Measurements from ENCODE around the gene RETNLB. TPM values are rescaled to one million over a fixed set of nuclear protein-coding genes. Genes with fewer than 3 reads are reported as not detected.

Gene RETNLB
- total and polyA plus RNA-seq, 4 donors, result not detected

DNA sequence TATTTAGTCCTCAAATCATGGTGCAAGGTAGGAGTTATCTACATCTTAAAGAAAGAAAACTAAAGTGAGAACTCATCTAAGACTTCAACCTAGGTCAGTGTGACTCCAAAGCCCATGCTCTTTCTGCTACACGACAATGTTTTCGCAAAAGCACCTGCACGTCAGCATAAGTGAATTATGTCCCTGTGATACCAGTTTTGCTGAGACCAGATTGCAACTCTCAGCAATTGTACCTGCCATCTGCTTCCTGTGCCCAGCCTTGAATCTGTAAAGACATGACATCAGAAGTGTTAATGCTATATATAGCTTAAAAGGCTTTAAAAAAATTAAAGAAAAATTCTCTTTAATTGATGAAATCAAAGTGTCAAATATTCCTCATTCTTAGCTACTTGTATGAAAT, 43.4 kb downstream of the RETNLB start:
- Histone ChIP-seq H3K27ac (ENCODE audit: low read depth in 1 of 2, low read length in 2 of 2) (no peak overlapping the region), H3K36me3 (ENCODE audit: control insufficient read depth in 4 of 4, insufficient read depth in 3 of 4, low read depth in 1 of 4, low read length in 3 of 4) (no peaks in the 10 kb centered on the region), H3K4me3 (ENCODE audit: low read depth in 1 of 3, low read length in 3 of 3) (no peak overlapping the region), H3K27me3 (ENCODE audit: control insufficient read depth in 4 of 4, insufficient read depth in 4 of 4, low read length in 3 of 4) (peaks cover 0 to 3% (median 0%) of the 10 kb centered on the region in 4 donors), H3K9me3 (ENCODE audit: control insufficient read depth in 4 of 4, low read length in 3 of 4) (peaks cover 0 to 5% (median 0%) of the 10 kb centered on the region in 4 donors), H3K9ac (ENCODE audit: low read depth in 1 of 2, low read length in 2 of 2) (no peak overlapping the region), H3K4me1 (ENCODE audit: control insufficient read depth in 4 of 4, insufficient read depth in 4 of 4, low read length in 3 of 4) (no peaks in the 10 kb centered on the region)
- DNase-seq (ENCODE audit: low spot score), result no peak
- WGBS, result 84% methylated on average over 3 of the region's 3 CpGs
- TF ChIP-seq HNF4A (conservative IDR thresholded peaks at IDR 0.05) (no peak), HNF4G (IDR thresholded peaks at IDR 0.05) (no peak), NR2F2 (IDR thresholded peaks at IDR 0.05) (no peak), GABPA (IDR thresholded peaks at IDR 0.05 in 1 of 2, conservative IDR thresholded peaks at IDR 0.05 in 1 of 2) (no peak), SP1 (IDR thresholded peaks at IDR 0.05) (no peak), TAF1 (conservative IDR thresholded peaks at IDR 0.05) (no peak), RAD21 (IDR thresholded peaks at IDR 0.05) (no peak)
- TF ChIP-seq, protein P1, sequence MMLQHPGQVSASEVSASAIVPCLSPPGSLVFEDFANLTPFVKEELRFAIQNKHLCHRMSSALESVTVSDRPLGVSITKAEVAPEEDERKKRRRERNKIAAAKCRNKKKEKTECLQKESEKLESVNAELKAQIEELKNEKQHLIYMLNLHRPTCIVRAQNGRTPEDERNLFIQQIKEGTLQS (IDR thresholded peaks at IDR 0.05), result no peak
- TF ChIP-seq, protein P2, sequence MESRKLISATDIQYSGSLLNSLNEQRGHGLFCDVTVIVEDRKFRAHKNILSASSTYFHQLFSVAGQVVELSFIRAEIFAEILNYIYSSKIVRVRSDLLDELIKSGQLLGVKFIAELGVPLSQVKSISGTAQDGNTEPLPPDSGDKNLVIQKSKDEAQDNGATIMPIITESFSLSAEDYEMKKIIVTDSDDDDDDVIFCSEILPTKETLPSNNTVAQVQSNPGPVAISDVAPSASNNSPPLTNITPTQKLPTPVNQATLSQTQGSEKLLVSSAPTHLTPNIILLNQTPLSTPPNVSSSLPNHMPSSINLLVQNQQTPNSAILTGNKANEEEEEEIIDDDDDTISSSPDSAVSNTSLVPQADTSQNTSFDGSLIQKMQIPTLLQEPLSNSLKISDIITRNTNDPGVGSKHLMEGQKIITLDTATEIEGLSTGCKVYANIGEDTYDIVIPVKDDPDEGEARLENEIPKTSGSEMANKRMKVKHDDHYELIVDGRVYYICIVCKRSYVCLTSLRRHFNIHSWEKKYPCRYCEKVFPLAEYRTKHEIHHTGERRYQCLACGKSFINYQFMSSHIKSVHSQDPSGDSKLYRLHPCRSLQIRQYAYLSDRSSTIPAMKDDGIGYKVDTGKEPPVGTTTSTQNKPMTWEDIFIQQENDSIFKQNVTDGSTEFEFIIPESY (IDR thresholded peaks at IDR 0.05), result no peak
- TF ChIP-seq, protein P3, sequence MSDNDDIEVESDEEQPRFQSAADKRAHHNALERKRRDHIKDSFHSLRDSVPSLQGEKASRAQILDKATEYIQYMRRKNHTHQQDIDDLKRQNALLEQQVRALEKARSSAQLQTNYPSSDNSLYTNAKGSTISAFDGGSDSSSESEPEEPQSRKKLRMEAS (IDR thresholded peaks at IDR 0.05), result no peak
- TF ChIP-seq, protein P4, sequence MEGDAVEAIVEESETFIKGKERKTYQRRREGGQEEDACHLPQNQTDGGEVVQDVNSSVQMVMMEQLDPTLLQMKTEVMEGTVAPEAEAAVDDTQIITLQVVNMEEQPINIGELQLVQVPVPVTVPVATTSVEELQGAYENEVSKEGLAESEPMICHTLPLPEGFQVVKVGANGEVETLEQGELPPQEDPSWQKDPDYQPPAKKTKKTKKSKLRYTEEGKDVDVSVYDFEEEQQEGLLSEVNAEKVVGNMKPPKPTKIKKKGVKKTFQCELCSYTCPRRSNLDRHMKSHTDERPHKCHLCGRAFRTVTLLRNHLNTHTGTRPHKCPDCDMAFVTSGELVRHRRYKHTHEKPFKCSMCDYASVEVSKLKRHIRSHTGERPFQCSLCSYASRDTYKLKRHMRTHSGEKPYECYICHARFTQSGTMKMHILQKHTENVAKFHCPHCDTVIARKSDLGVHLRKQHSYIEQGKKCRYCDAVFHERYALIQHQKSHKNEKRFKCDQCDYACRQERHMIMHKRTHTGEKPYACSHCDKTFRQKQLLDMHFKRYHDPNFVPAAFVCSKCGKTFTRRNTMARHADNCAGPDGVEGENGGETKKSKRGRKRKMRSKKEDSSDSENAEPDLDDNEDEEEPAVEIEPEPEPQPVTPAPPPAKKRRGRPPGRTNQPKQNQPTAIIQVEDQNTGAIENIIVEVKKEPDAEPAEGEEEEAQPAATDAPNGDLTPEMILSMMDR (IDR thresholded peaks at IDR 0.05; ENCODE audit: low read depth, low read length, missing input control), result no peak

DNA sequence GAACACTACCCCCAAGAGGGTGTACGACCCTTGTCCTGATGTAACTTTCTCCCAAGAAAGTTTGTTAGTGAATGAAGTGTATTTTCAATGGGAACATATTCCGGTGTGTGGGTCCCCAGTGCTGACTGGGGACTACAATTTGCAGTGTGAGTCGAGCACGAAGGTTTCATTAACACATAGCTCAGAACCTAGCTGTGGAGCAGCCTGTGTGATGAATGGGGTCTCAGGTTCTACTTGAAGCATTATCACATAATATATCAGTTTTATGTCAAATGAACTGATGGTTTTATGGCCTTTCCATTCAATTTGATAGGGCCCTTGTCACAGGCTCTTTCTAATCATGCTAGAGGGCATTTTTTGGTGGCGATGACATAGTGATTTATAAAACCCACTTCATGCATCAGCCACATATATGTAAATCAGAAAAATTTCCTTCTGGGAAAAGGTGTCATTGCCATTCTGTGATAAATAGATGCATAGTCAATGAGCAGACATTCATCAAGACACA, 44.1 kb downstream of the RETNLB start:
- H3K27me3 ChIP-seq (ENCODE audit: control insufficient read depth in 4 of 4, insufficient read depth in 4 of 4, low read length in 3 of 4), result peaks cover 0 to 3% (median 0%) of the 10 kb centered on the region in 4 donors
- H3K9ac ChIP-seq (ENCODE audit: low read depth in 1 of 2, low read length in 2 of 2), result no peak overlapping the region
- H3K4me1 ChIP-seq (ENCODE audit: control insufficient read depth in 4 of 4, insufficient read depth in 4 of 4, low read length in 3 of 4), result no peaks in the 10 kb centered on the region
- H3K36me3 ChIP-seq (ENCODE audit: control insufficient read depth in 4 of 4, insufficient read depth in 3 of 4, low read depth in 1 of 4, low read length in 3 of 4), result no peaks in the 10 kb centered on the region
- peaks cover 0 to 5% (median 0%) of the 10 kb centered on the region in 4 donors for H3K9me3 ChIP-seq (ENCODE audit: control insufficient read depth in 4 of 4, low read length in 3 of 4)
- no peak for DNase-seq (ENCODE audit: low spot score)
- H3K4me3 ChIP-seq (ENCODE audit: low read depth in 1 of 3, low read length in 3 of 3), result no peak overlapping the region
- WGBS, result 86% methylated on average over 5 of the region's 5 CpGs
- no peak overlapping the region for H3K27ac ChIP-seq (ENCODE audit: low read depth in 1 of 2, low read length in 2 of 2)
- TF ChIP-seq EGR1 (IDR thresholded peaks at IDR 0.05; ENCODE audit: low read depth in 2 of 2) (no peak), JUND (IDR thresholded peaks at IDR 0.05) (no peak), RAD21 (IDR thresholded peaks at IDR 0.05) (no peak), SP1 (IDR thresholded peaks at IDR 0.05) (no peak), HNF4G (IDR thresholded peaks at IDR 0.05) (no peak), FOXA1 (IDR thresholded peaks at IDR 0.05) (no peak), FOXA2 (IDR thresholded peaks at IDR 0.05) (no peak)
- TF ChIP-seq, protein P3 (IDR thresholded peaks at IDR 0.05), result no peak

Small RNA genes within 50 kb of the gene (small RNA-seq; reads per million reads assigned to genes)
- not detected for gene AC092185.1

Other genes with a start within 250 kb of the RETNLB start
- under 1 TPM; 0.05 to 0.08 TPM for gene MYH15, start 246.8 kb downstream of the RETNLB start, total RNA-seq
- under 1 TPM in 1 of 2 donors, not detected in 1; 0.01 TPM for gene MYH15, start 246.8 kb downstream of the RETNLB start, polyA plus RNA-seq
- 10 to 100 TPM in 1 of 2 donors, under 1 TPM in 1; 0.92 to 44.9 TPM for gene CIP2A, start 168.0 kb downstream of the RETNLB start, total RNA-seq
- gene CIP2A, start 168.0 kb downstream of the RETNLB start, polyA plus RNA-seq, result under 1 TPM; 0.62 to 0.97 TPM
- 10 to 100 TPM in 1 of 2 donors, 1 to 10 TPM in 1; 2.6 to 13.9 TPM for gene DZIP3, start 167.7 kb downstream of the RETNLB start, total RNA-seq
- 1 to 10 TPM; 1.0 to 2.8 TPM for gene DZIP3, start 167.7 kb downstream of the RETNLB start, polyA plus RNA-seq
- gene TRAT1, start 65.4 kb upstream of the RETNLB start, total RNA-seq, result under 1 TPM; 0.28 to 0.67 TPM
- under 1 TPM; 0.06 to 0.36 TPM for gene TRAT1, start 65.4 kb upstream of the RETNLB start, polyA plus RNA-seq
- gene GUCA1C, start 196.5 kb upstream of the RETNLB start, total RNA-seq, result not detected
- gene GUCA1C, start 196.5 kb upstream of the RETNLB start, polyA plus RNA-seq, result not detected